ENCODE results near the gene DDX20.

DDX20 gene

DNA sequence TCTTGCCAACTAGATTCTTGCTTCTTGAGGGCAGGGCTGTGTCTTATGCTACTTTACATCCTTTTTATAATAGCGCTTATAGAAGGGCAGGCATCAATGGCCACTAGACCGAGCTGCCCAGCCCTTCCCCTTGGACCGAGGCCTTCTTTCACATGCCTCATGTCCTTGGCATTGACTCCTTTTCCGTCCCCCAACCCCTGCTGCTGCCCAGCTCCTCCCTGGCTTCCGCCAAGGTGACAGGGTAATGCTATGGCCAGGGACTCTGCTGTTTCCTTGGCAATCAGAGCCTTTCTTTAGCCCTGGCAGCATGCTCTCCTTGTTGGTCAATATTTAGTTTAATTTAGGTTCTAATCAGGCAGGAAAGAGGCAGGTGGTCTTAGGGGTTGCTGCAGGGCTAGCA lies 48.2 kb downstream of the DDX20 start:
- Histone ChIP-seq H2AFZ (no peak overlapping the region), H3K9me3 (ENCODE audit: control insufficient read depth, low read length) (no peaks in the 10 kb centered on the region), H3K79me2 (no peaks in the 10 kb centered on the region), H3K4me1 (no peaks in the 10 kb centered on the region), H3K36me3 (ENCODE audit: control insufficient read depth, insufficient read depth, low read length) (no peaks in the 10 kb centered on the region), H3K27ac (no peak overlapping the region), H3K4me2 (ENCODE audit: low read length) (no peak overlapping the region), H3K9ac (no peak overlapping the region), H3K4me3 (ENCODE audit: low read depth, low read length) (no peak overlapping the region), H3K27me3 (ENCODE audit: control insufficient read depth, insufficient read depth, low read length) (no peaks in the 10 kb centered on the region)
- TF ChIP-seq, protein P1, sequence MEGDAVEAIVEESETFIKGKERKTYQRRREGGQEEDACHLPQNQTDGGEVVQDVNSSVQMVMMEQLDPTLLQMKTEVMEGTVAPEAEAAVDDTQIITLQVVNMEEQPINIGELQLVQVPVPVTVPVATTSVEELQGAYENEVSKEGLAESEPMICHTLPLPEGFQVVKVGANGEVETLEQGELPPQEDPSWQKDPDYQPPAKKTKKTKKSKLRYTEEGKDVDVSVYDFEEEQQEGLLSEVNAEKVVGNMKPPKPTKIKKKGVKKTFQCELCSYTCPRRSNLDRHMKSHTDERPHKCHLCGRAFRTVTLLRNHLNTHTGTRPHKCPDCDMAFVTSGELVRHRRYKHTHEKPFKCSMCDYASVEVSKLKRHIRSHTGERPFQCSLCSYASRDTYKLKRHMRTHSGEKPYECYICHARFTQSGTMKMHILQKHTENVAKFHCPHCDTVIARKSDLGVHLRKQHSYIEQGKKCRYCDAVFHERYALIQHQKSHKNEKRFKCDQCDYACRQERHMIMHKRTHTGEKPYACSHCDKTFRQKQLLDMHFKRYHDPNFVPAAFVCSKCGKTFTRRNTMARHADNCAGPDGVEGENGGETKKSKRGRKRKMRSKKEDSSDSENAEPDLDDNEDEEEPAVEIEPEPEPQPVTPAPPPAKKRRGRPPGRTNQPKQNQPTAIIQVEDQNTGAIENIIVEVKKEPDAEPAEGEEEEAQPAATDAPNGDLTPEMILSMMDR (IDR thresholded peaks at IDR 0.05): no peak

DNA sequence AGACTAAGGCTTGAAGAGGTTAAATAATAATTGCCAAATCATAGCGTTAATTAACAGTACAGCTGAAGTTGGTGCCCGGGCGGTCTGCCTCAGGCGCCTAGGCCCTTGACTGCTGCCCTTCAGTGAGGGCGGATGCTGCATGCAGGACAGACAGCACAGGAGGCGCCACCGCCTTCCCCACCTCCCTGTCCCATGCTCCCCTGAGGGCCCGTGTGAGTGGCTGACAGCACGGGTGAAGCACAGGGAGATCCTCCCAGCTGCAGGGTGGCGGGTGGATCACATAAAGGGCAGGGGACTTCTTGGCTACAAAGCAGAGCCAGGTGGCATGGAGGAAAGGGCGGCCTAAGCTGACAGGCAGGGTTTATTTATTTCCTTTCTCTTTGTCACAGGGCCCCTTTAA lies 49.1 kb downstream of the DDX20 start:
- H3K4me1 ChIP-seq: no peaks in the 10 kb centered on the region
- H3K27ac ChIP-seq: no peak overlapping the region
- no peak overlapping the region for H3K9ac ChIP-seq
- no peak overlapping the region for H3K4me2 ChIP-seq (ENCODE audit: low read length)
- H3K36me3 ChIP-seq (ENCODE audit: control insufficient read depth, insufficient read depth, low read length): no peaks in the 10 kb centered on the region
- no peaks in the 10 kb centered on the region for H3K79me2 ChIP-seq
- TF ChIP-seq, protein P1 (IDR thresholded peaks at IDR 0.05): no peak
- no peak overlapping the region for H2AFZ ChIP-seq
- no peaks in the 10 kb centered on the region for H3K9me3 ChIP-seq (ENCODE audit: control insufficient read depth, low read length)
- H3K4me3 ChIP-seq (ENCODE audit: low read depth, low read length): no peak overlapping the region
- H3K27me3 ChIP-seq (ENCODE audit: control insufficient read depth, insufficient read depth, low read length): no peaks in the 10 kb centered on the region

DNA sequence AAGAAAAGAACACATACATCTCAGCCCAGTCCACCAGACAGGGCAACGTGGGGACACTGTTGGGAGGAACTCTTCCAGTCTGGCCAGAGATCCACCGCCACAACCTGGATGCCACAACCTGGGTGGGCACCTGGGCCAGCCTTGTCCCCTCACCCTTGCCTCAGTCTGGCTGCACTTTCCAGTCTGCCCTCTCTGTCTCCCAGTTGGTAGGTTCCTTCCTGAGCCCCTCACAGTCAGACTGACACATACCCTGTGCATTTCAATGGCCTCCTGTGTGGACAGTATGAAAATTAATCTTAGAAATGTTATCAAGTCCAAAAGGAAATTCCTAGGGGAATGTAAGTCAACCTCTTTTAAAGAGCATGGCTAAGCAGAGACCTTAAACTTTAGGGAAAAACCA lies 49.5 kb downstream of the DDX20 start:
- no peaks in the 10 kb centered on the region for H3K36me3 ChIP-seq (ENCODE audit: control insufficient read depth, insufficient read depth, low read length)
- H3K4me2 ChIP-seq (ENCODE audit: low read length): no peak overlapping the region
- no peaks in the 10 kb centered on the region for H3K79me2 ChIP-seq
- H3K27ac ChIP-seq: no peak overlapping the region
- TF ChIP-seq, protein P1 (IDR thresholded peaks at IDR 0.05): no peak
- no peaks in the 10 kb centered on the region for H3K9me3 ChIP-seq (ENCODE audit: control insufficient read depth, low read length)
- H3K4me3 ChIP-seq (ENCODE audit: low read depth, low read length): no peak overlapping the region
- no peaks in the 10 kb centered on the region for H3K4me1 ChIP-seq
- no peaks in the 10 kb centered on the region for H3K27me3 ChIP-seq (ENCODE audit: control insufficient read depth, insufficient read depth, low read length)
- H3K9ac ChIP-seq: no peak overlapping the region
- H2AFZ ChIP-seq: no peak overlapping the region

DNA sequence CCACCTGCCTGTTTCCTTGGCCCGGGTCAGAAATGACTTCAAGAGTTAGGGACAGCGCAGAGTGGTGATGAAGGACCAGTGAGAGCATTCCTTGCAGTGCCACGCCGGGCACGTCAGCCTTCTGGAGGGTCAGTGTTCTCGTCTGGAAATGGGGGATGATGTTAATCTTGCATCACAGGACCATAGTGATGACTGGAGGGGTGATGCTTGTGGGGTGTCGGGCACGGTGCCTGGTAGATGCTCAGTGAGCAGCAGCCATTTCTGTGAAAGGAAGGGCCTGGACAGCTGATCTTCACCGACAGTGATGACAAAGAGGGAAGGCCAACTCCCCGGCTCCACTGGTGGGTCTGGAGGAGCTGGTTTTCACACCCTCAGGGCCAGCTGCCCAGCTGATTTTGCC lies 56.2 kb downstream of the DDX20 start:
- Histone ChIP-seq H2AFZ (no peak overlapping the region), H3K4me3 (ENCODE audit: low read depth, low read length) (no peak overlapping the region), H3K27ac (no peak overlapping the region), H3K4me2 (ENCODE audit: low read length) (no peak overlapping the region), H3K4me1 (no peaks in the 10 kb centered on the region), H3K9ac (no peak overlapping the region), H3K9me3 (ENCODE audit: control insufficient read depth, low read length) (no peaks in the 10 kb centered on the region), H3K36me3 (ENCODE audit: control insufficient read depth, insufficient read depth, low read length) (no peaks in the 10 kb centered on the region), H3K79me2 (no peaks in the 10 kb centered on the region), H3K27me3 (ENCODE audit: control insufficient read depth, insufficient read depth, low read length) (no peaks in the 10 kb centered on the region)
- TF ChIP-seq, protein P1 (IDR thresholded peaks at IDR 0.05): no peak

DNA sequence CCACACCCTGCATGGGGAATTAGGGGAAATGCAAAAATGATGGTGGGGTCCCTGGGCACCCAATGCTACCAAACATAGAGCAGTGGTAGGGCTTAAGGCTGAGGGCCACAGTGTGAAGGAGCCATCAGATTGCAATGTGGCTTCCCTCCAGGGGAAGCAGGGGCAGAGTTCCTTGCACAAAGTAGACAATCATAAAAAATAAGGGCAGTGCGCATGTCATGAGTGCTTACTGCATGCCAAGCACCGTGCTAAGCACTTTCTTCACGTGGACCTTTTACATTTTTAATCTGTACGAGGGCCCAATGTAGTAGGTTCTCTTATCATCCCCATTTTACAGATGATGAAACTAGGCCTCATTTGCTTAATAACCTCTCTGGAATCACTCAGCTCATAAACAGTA lies 56.6 kb downstream of the DDX20 start:
- no peaks in the 10 kb centered on the region for H3K79me2 ChIP-seq
- H2AFZ ChIP-seq: no peak overlapping the region
- H3K27ac ChIP-seq: no peak overlapping the region
- no peak overlapping the region for H3K9ac ChIP-seq
- TF ChIP-seq, protein P1 (IDR thresholded peaks at IDR 0.05): no peak
- no peaks in the 10 kb centered on the region for H3K4me1 ChIP-seq
- H3K27me3 ChIP-seq (ENCODE audit: control insufficient read depth, insufficient read depth, low read length): no peaks in the 10 kb centered on the region
- no peaks in the 10 kb centered on the region for H3K36me3 ChIP-seq (ENCODE audit: control insufficient read depth, insufficient read depth, low read length)
- no peak overlapping the region for H3K4me3 ChIP-seq (ENCODE audit: low read depth, low read length)
- no peak overlapping the region for H3K4me2 ChIP-seq (ENCODE audit: low read length)
- no peaks in the 10 kb centered on the region for H3K9me3 ChIP-seq (ENCODE audit: control insufficient read depth, low read length)
